ENCODE data around the gene ATAD5.
"Not testable (repeated sequence)": the region's sequence is repeated elsewhere in the genome, so short reads cannot be mapped to it uniquely, and the experiment has no call there.

ATAD5 gene

GRCh38 chr17:30915833-30916611 lies 84.3 kb downstream of the ATAD5 start:
- no peak for DNase-seq (ENCODE audit: low read depth, low spot score)

GRCh38 chr17:30917050-30917449 lies 85.3 kb downstream of the ATAD5 start:
- no peak for DNase-seq (ENCODE audit: low read depth, low spot score)

GRCh38 chr17:30920282-30920681 lies 88.5 kb downstream of the ATAD5 start:
- DNase-seq (ENCODE audit: low read depth, low spot score), result no peak

DNA sequence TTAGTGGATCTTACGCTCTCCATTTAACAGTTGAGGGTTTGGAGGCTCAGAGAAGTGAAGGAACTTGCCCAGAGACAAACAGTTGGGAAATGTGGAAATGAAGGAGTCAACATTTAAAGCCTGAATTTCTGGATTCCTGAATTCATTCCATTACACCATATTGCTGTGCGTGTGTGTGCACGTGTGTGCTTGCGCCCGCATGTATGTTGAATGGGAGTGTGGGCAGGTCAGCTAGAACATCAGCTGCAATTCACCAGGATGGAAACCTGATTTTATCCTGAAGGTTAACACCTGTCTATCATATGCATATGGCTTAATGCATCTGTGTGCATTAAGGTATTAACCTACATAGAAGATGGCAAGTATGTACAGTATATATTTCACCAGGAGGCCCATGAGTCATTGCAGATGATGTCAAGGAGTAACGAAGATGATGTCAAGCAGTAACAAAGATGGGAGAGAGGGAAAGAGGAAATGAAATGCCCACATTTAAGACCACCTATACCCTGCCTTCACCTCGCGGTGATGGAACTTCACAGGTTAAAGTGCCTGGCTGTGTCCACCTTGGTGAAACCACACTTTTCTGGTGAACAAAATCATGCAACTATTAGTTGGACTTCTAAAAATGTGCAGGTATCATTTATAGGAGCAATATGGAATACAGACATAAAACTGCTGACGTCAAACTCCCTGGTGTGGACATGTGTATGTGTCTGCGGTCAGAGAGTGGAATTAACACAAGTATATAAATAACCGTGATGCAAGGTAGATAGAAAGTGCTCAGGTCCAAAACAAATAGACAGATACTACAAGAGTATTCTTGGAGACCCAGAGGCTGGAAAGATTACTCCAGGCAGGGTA lies 89.1 kb downstream of the ATAD5 start:
- no peak for DNase-seq (ENCODE audit: low read depth, low spot score)

DNA sequence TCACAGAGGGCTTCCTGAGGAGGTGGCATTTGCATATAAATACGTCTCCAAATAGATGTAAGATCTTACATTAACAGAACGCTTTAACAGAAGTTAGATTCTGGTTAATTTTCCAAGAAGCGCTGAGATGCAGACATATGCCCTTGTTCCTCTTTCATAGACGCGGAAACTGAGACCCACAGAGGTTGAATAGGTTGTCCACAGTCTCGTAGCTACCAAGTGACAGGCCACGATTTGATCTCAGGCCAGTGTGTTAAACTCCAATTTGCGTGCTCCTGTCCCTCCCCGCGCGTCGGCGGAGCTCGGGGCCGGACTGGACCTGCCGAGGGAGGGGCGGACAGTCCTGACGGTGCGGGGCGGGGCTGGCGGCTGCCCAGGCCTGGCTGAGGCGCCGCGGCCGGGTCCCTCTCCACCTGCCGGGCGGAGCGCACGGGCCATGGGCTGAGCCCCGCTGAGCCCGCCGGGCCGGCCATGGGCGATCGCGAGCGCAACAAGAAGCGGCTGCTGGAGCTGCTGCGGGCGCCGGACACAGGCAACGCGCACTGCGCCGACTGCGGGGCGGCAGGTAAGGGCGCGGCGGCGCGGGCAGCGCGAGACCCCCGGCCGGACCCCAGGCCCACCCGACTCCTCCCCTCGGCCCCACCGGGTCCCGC lies 89.9 kb downstream of the ATAD5 start, which contains the start of gene ADAP2:
TSS of gene ADAP2 (plus strand) at position 402 of the 653 bp plus-strand sequence. CDS start at position 472, 70 bp downstream.
- no peak for DNase-seq (ENCODE audit: low read depth, low spot score)

- no peak for DNase-seq (ENCODE audit: low read depth, low spot score)
Measured at GRCh38 chr17:30922235-30923030, 90.7 kb downstream of the ATAD5 start.

GRCh38 chr17:30924341-30924740 lies 92.6 kb downstream of the ATAD5 start:
- no peak for DNase-seq (ENCODE audit: low read depth, low spot score)

- no peak for DNase-seq (ENCODE audit: low read depth, low spot score)
Measured at GRCh38 chr17:30926516-30926915, 94.8 kb downstream of the ATAD5 start.

DNA sequence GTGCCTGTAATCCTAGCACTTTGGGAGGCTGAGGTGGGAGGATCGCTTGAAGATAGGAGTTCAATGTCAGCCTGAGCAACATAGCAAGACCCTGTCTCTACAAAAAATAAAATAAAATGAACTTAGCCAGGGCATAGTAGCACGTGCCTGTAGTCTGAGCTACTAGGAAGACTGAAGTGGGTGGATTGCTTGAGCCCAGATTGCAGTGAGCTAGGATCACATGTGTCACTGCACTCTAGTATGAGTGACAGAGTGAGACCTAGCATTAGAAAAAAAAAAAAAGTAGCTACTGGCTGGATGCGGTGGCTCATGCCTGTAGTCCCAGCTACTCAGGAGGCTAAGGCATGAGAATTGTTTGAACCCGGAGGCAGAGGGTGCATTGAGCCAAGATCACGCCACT lies 96.0 kb downstream of the ATAD5 start:
- DNase-seq (ENCODE audit: low read depth, low spot score), result no peak

DNA sequence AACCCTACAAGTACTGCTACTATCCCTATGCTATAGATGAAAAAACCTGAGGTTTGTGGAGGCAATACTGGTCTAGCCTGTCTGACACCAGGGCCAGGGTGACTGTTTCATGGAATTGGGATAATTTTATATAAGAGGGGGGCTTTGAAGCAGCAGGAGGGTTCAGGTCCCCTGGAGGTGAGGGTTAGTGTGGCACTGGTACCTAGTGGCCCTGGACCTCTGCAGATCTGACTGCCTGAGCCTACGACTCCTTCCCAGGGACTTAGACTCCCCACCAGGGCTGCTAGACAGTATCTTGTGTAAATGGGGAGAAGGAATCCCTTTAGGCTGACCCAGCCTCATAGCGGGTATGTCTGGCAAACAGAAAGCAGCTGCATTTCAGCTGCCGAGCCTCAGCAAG lies 96.8 kb downstream of the ATAD5 start:
- no peak for DNase-seq (ENCODE audit: low read depth, low spot score)

DNA sequence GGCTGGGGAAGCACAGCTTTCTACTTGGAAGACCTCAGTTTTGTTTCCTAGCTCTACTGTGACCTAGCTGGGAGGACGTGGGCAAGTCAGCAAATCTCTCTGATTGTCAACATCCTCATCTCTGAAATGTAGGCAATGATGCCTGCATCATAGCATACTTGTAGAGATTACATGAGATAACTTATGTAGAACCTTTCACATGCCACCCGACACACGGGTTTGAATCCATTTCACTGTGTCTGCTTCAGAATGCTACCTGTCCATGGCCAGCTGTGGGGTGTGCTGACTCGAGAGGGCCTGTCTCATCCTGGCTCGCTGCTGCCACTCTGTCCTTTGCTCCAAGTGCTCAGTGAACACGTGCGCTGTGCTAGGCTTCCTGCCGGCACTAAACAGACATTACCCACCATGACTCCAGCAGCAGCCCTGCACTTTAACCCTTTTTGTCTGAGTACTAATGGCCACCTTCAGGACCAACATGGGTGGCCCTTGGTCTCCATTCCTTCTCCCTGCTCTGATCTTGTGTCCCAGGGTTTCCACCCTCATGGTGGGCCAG lies 97.4 kb downstream of the ATAD5 start:
- no peak for DNase-seq (ENCODE audit: low read depth, low spot score)

DNA sequence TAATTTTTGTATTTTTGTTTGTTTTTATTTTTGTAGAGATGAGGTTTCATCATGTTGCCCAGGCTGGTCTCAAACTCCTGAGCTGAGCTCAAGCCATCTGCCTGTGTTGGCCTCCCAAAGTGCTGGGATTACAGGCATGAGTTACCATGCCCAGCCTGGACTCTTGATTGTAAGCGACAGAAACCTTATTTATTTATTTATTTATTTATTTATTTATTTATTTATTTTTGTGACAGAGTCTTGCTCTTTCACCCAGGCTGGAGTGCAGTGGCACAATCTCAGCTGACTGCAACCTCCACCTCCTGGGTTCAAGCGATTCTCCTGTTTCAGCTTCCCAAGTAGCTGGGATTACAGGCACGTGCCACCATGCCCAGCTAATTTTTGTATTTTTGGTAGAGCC lies 98.1 kb downstream of the ATAD5 start:
- not testable (repeated sequence) for DNase-seq (ENCODE audit: low read depth, low spot score)

GRCh38 chr17:30930495-30930894 lies 98.7 kb downstream of the ATAD5 start:
- DNase-seq (ENCODE audit: low read depth, low spot score), result no peak

DNA sequence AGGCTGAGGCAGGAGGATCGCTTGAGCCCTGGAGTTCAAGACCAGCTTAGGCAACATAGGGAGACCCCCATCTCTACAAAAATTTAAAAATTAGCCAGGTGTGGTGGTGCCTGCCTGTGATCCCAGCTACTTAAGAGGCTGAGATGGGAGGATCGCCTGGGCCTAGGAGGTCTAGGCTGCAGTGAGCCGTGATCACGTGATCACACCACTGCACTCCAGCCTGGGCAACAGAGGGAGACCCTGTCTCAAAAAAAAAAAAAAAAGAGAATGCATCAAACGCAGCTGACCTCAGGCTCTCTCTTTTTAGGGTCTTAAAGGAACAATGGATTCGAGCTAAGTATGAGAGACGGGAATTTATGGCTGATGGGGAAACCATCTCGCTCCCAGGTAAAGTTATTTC lies 99.8 kb downstream of the ATAD5 start:
- DNase-seq (ENCODE audit: low read depth, low spot score), result not testable (repeated sequence)

DNA sequence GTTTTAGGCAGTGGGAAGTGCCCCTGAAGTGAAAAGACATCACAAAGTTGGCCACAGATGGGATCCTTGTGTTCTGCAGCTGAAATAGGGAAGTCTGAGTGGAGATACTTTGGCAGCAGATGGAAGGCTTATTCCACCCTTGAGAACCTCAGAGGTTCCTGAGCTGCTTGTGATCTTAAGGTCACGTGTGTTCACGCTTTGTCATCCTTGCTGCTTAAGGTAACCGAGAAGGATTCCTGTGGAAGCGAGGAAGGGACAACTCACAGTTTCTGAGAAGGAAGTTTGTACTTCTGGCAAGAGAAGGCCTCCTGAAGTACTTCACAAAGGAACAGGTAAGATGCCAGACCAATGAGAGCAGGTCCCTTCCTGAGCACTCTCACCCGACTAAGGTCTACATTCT lies 102.2 kb downstream of the ATAD5 start:
- no peak for DNase-seq (ENCODE audit: low read depth, low spot score)

DNA sequence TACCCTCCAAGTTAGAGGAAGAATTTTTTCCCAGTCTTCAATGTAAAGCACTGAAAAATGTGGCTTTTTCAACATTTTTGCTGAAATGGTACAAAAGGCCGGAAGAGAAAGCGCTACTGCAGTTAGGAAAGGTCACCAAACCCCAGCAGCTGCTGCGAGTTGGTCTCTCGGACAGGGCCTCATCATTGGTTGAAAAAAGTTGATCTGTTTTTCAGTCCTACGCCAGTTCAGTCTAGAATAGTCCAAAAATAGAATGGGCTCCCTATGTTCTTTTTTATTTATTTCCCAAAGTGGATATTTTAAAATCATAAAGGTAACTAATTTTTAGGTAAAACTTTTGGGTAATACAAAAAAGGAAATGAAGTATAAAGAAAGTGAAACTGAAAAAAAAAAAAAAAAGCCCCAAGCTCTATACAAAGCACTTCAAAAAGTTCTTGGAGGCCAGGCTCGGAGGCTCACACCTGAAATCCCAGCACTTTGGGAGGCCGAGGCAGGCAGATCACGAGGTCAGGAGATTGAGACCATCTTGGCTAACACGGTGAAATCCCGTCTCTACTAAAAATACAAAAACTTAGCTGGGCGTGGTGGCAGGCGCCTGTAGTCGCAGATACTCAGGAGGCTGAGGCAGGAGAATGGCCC lies 107.4 kb downstream of the ATAD5 start:
- DNase-seq (ENCODE audit: low read depth, low spot score), result no peak

DNA sequence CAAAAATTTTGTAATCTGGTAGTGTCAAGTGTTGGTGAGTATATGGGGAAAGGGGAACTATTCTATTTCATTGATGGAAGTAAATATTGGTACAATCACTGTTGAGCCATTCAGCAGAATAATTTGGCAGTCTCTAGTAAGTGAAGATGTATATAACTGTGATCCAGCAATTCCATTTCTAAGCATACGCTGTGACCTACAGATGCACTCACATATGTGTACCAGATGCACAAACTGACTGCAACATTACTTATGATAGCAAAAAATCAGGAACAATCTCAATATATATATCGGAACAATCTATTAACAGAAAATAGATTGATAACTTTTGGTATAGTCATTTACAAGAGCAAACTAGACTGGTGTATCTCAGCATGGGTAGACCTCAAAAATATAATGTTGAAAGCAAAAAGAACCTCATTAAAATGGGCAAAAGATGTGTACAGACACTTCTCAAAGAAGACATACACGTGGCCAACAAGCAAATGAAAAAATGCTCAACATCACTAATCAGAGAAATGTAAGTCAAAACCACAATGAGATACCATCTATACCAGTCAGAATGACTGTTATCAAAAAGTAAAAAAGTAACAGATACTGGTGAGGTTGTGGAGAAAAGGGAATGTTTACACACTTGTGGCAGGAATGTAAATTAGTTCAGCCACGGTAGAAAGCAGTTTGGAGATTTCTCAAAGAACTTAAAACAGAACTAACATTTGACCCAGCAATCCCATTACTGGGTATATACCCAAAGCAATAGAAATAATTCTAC lies 110.7 kb downstream of the ATAD5 start:
- no peak for DNase-seq (ENCODE audit: low read depth, low spot score)
